ENCODE measurements around the gene TMIGD3. TPM values are rescaled to one million over a fixed set of nuclear protein-coding genes. Genes with fewer than 3 reads are reported as not detected.

Gene TMIGD3
- total and polyA plus RNA-seq, 4 donors: 1.6 to 34.6 (median 4.1) TPM

DNA sequence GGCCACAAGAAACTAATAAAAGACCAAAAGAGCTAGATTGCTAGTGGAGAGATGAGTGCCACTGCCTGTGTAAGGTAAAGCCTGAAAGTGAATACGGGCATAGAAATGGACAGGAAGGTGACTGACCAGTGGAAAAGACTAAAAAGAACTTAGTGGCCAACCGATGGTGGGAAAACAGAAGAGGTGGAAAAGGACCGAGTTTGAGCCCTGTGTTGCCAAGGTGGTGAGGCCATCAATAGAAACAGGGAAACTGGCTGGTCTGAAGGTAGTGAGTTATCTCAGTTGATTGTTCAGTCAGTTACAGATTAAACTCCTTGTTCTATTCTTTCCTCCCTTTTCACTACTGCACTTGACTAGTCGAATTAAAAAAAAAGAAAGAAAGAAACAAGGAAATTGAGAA is 56.9 kb downstream of the TMIGD3 start:
- H3K27ac ChIP-seq (ENCODE audit: low read depth in 1 of 2, low read length in 1 of 2): no peak overlapping the region
- no peaks in the 10 kb centered on the region for H3K27me3 ChIP-seq (ENCODE audit: control insufficient read depth in 3 of 3, insufficient read depth in 3 of 3, low read length in 2 of 3)
- no peak for ATAC-seq (ENCODE audit: insufficient read depth, low FRiP score)
- WGBS, 2 donors: 71 to 74% methylated on average over 4 of the region's 4 CpGs
- no peak overlapping the region for H3K9ac ChIP-seq (ENCODE audit: insufficient read depth in 1 of 2, low read length in 2 of 2)
- H3K4me3 ChIP-seq: no peak overlapping the region
- no peak for DNase-seq
- H3K36me3 ChIP-seq (ENCODE audit: control insufficient read depth in 4 of 4, insufficient read depth in 4 of 4, low read length in 4 of 4): peaks cover 19 to 36% (median 27%) of the 10 kb centered on the region in 4 donors
- no peaks in the 10 kb centered on the region for H3K9me3 ChIP-seq (ENCODE audit: control insufficient read depth in 4 of 4, insufficient read depth in 3 of 4, low read length in 3 of 4)
- no peak for TF ChIP-seq CTCF (IDR thresholded peaks at IDR 0.05; ENCODE audit: control extremely low read depth, extremely low read depth)
- peaks cover 2 to 29% (median 14%) of the 10 kb centered on the region in 5 donors for H3K4me1 ChIP-seq (ENCODE audit: control insufficient read depth in 5 of 5, insufficient read depth in 5 of 5, low read length in 5 of 5)

- Histone ChIP-seq H3K27me3 (ENCODE audit: control insufficient read depth in 3 of 3, insufficient read depth in 3 of 3, low read length in 2 of 3) (no peaks in the 10 kb centered on the region), H3K4me3 (no peak overlapping the region), H3K36me3 (ENCODE audit: control insufficient read depth in 4 of 4, insufficient read depth in 4 of 4, low read length in 4 of 4) (peaks cover 29 to 40% (median 37%) of the 10 kb centered on the region in 4 donors), H3K9me3 (ENCODE audit: control insufficient read depth in 4 of 4, insufficient read depth in 3 of 4, low read length in 3 of 4) (no peaks in the 10 kb centered on the region), H3K9ac (ENCODE audit: insufficient read depth in 1 of 2, low read length in 2 of 2) (no peak overlapping the region), H3K4me1 (ENCODE audit: control insufficient read depth in 5 of 5, insufficient read depth in 5 of 5, low read length in 5 of 5) (peaks cover 0 to 13% (median 4%) of the 10 kb centered on the region in 5 donors), H3K27ac (ENCODE audit: low read depth in 1 of 2, low read length in 1 of 2) (no peak overlapping the region)
- no peak for DNase-seq
- no peak for ATAC-seq (ENCODE audit: insufficient read depth, low FRiP score)
- WGBS, 2 donors: 79 to 96% methylated on average over 3 of the region's 3 CpGs
- TF ChIP-seq CTCF (IDR thresholded peaks at IDR 0.05; ENCODE audit: control extremely low read depth, extremely low read depth): no peak
Measured at GRCh38 chr1:111444031-111444430, 59.4 kb downstream of the TMIGD3 start.

DNA sequence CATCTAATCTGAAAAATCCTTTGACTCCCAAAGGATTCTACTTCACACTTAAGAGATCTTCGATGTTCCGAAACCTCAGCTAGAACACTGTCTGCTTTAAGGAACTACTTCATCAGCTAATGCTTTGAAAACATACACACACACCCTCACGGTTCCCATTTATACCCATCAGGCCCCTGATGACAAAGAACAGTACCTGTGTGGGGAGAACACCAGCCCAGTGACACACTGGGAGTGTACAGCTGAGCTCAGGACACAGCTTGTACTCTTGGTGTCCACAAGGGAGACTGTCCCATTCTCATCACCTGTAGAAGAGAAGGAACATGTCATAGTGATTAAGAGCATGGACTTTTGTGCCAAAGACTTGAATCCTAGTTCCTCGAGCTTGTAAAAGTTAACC is 61.0 kb downstream of the TMIGD3 start:
- ATAC-seq (ENCODE audit: insufficient read depth, low FRiP score): no peak
- H3K4me3 ChIP-seq: no peak overlapping the region
- H3K4me1 ChIP-seq (ENCODE audit: control insufficient read depth in 5 of 5, insufficient read depth in 5 of 5, low read length in 5 of 5): peaks cover 0 to 6% (median 0%) of the 10 kb centered on the region in 5 donors
- no peak overlapping the region for H3K9ac ChIP-seq (ENCODE audit: insufficient read depth in 1 of 2, low read length in 2 of 2)
- H3K36me3 ChIP-seq (ENCODE audit: control insufficient read depth in 4 of 4, insufficient read depth in 4 of 4, low read length in 4 of 4): peaks cover 31 to 42% (median 40%) of the 10 kb centered on the region in 4 donors
- DNase-seq: no peak
- H3K27ac ChIP-seq (ENCODE audit: low read depth in 1 of 2, low read length in 1 of 2): no peak overlapping the region
- WGBS, 2 donors: 80 to 91% methylated on average over 4 of the region's 4 CpGs
- no peaks in the 10 kb centered on the region for H3K9me3 ChIP-seq (ENCODE audit: control insufficient read depth in 4 of 4, insufficient read depth in 3 of 4, low read length in 3 of 4)
- TF ChIP-seq CTCF (IDR thresholded peaks at IDR 0.05; ENCODE audit: control extremely low read depth, extremely low read depth): no peak
- H3K27me3 ChIP-seq (ENCODE audit: control insufficient read depth in 3 of 3, insufficient read depth in 3 of 3, low read length in 2 of 3): no peaks in the 10 kb centered on the region

- no peak overlapping the region for H3K4me3 ChIP-seq
- no peak overlapping the region for H3K9ac ChIP-seq (ENCODE audit: insufficient read depth in 1 of 2, low read length in 2 of 2)
- no peaks in the 10 kb centered on the region for H3K27me3 ChIP-seq (ENCODE audit: control insufficient read depth in 3 of 3, insufficient read depth in 3 of 3, low read length in 2 of 3)
- DNase-seq (peak in 2 of 3 donors; percentile 32 to 43), ATAC-seq (ENCODE audit: insufficient read depth, low FRiP score) (no peak)
- TF ChIP-seq CTCF (IDR thresholded peaks at IDR 0.05; ENCODE audit: control extremely low read depth, extremely low read depth): peak; percentile 5
- no peaks in the 10 kb centered on the region for H3K9me3 ChIP-seq (ENCODE audit: control insufficient read depth in 4 of 4, insufficient read depth in 3 of 4, low read length in 3 of 4)
- whole genome bisulfite sequencing, 2 donors: 72% methylated on average over 9 of the region's 9 CpGs
- H3K4me1 ChIP-seq (ENCODE audit: control insufficient read depth in 5 of 5, insufficient read depth in 5 of 5, low read length in 5 of 5): no peaks in the 10 kb centered on the region
- H3K27ac ChIP-seq (ENCODE audit: low read depth in 1 of 2, low read length in 1 of 2): no peak overlapping the region
- H3K36me3 ChIP-seq (ENCODE audit: control insufficient read depth in 4 of 4, insufficient read depth in 4 of 4, low read length in 4 of 4): peaks cover 31 to 42% (median 40%) of the 10 kb centered on the region in 4 donors
Measured at GRCh38 chr1:111441573-111442192, 61.8 kb downstream of the TMIGD3 start.

Measured in lung (tissue), 12 donors.